Upper lobe of right lung (tissue), 1 donor: ENCODE results near the gene TSPYL1. TPM values are rescaled to one million over a fixed set of nuclear protein-coding genes. Genes with fewer than 3 reads are reported as not detected.

Source experiments
- ATAC-seq: fragments of 200-7000 bp; cut with Tn5 transposase; one replicate; pipeline ENCODE4 v1.9.1; 2020; ENCODE audit warnings: mild to moderate bottlenecking, moderate library complexity
- DNase-seq: peaks from one replicate; pipeline ENCODE4 v3.0.0-alpha.2; 2020
- H3K27ac ChIP-seq: fragments of 200-600 bp; one replicate; pipeline ENCODE4 v1.8.0; 2022
- H3K27me3 ChIP-seq: fragments of 200-600 bp; one replicate; pipeline ENCODE4 v1.8.0; 2022; ENCODE audit warnings: mild to moderate bottlenecking
- H3K36me3 ChIP-seq: fragments of 200-600 bp; one replicate; pipeline ENCODE4 v1.8.0; 2022
- H3K4me1 ChIP-seq: fragments of 200-600 bp; one replicate; pipeline ENCODE4 v1.8.0; 2022
- H3K4me3 ChIP-seq: fragments of 200-600 bp; one replicate; pipeline ENCODE4 v1.8.0; 2022; ENCODE audit warnings: mild to moderate bottlenecking
- H3K9me3 ChIP-seq: fragments of 200-600 bp; one replicate; pipeline ENCODE4 v1.8.0; 2022
- intact Hi-C: fragments of 100-400 bp; cut with DNase I; formaldehyde crosslinking; loops from one replicate; pipeline ENCODE4 v1.11.0; 2022
- long read RNA-seq: library from polyadenylated mRNA; unstranded; transcript quantifications from one replicate; pipeline ENCODE4 v2.0.0, GENCODE V29; 2021
- total RNA-seq: library from RNA; stranded (reverse); fragmentation: NEBNext Ultra II Directional; extraction: Animal tissue kit (Norgen Biotek cat#: 25700); gene quantifications from one replicate; pipeline ENCODE4 v1.2.1, GENCODE V29; 2021
- TF ChIP-seq, protein P1 (sequence below): fragments of 200-600 bp; IDR thresholded peaks from one replicate; pipeline ENCODE4 v1.8.0; 2022; ENCODE audit warnings: antibody characterized with exemption
- donor health status: DM: no; HTN: yes; CAD: no; lungs with severe emphysema.

The TSPYL1 gene
- 86.2 TPM for total RNA-seq
- long read RNA-seq, transcript TSPYL1-201 (1 exons, 3,326 nt): major isoform, 55 of 55 reads
- long read RNA-seq, partial matches to known transcripts: 0 of 55 reads
- long read RNA-seq, other reads (novel, unspliced or antisense): 0 of 55 reads

GRCh38 chr6:116279232-116280160 is at the start of gene TSPYL1:
Gene TSPYL1, minus strand, starts transcription at chr6:116279930. Its CDS starts 100 bp downstream, at chr6:116279830.
- intact Hi-C loops: no loop called here

GRCh38 chr6:116329156-116329555 is 49.4 kb upstream of the TSPYL1 start:
- no peak for ATAC-seq
- DNase-seq: no peak
- no peaks in the 10 kb centered on the region for H3K27me3 ChIP-seq
- H3K27ac ChIP-seq: no peak overlapping the region
- H3K9me3 ChIP-seq: no peaks in the 10 kb centered on the region
- TF ChIP-seq, protein P1, sequence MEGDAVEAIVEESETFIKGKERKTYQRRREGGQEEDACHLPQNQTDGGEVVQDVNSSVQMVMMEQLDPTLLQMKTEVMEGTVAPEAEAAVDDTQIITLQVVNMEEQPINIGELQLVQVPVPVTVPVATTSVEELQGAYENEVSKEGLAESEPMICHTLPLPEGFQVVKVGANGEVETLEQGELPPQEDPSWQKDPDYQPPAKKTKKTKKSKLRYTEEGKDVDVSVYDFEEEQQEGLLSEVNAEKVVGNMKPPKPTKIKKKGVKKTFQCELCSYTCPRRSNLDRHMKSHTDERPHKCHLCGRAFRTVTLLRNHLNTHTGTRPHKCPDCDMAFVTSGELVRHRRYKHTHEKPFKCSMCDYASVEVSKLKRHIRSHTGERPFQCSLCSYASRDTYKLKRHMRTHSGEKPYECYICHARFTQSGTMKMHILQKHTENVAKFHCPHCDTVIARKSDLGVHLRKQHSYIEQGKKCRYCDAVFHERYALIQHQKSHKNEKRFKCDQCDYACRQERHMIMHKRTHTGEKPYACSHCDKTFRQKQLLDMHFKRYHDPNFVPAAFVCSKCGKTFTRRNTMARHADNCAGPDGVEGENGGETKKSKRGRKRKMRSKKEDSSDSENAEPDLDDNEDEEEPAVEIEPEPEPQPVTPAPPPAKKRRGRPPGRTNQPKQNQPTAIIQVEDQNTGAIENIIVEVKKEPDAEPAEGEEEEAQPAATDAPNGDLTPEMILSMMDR: no peak
- H3K4me3 ChIP-seq: no peak overlapping the region
- intact Hi-C loops: no loop called here
- no peaks in the 10 kb centered on the region for H3K36me3 ChIP-seq
- H3K4me1 ChIP-seq: peaks cover 11% of the 10 kb centered on the region

More at GRCh38 chr6:116279232-116280160, at the start of gene TSPYL1:
- ATAC-seq (peak; percentile 97), DNase-seq (peak; percentile 97)
- Histone ChIP-seq H3K27ac (peak within 1 kb of the TSS; percentile 97), H3K4me3 (peak within 1 kb of the TSS; percentile 89), H3K9me3 (no peaks in the 10 kb centered on the region), H3K36me3 (peaks cover under 1% of the 10 kb centered on the region), H3K4me1 (peaks cover 45% of the 10 kb centered on the region), H3K27me3 (no peaks in the 10 kb centered on the region)
- TF ChIP-seq, protein P1: no peak

GRCh38 chr6:116328528-116328903 is 48.8 kb upstream of the TSPYL1 start:
- H3K4me3 ChIP-seq: no peak overlapping the region
- intact Hi-C loops: no loop called here
- no peaks in the 10 kb centered on the region for H3K27me3 ChIP-seq
- no peak overlapping the region for H3K27ac ChIP-seq
- ATAC-seq (no peak), DNase-seq (no peak)
- TF ChIP-seq, protein P1: no peak
- no peaks in the 10 kb centered on the region for H3K36me3 ChIP-seq
- H3K9me3 ChIP-seq: no peaks in the 10 kb centered on the region
- peaks cover 11% of the 10 kb centered on the region for H3K4me1 ChIP-seq

DNA sequence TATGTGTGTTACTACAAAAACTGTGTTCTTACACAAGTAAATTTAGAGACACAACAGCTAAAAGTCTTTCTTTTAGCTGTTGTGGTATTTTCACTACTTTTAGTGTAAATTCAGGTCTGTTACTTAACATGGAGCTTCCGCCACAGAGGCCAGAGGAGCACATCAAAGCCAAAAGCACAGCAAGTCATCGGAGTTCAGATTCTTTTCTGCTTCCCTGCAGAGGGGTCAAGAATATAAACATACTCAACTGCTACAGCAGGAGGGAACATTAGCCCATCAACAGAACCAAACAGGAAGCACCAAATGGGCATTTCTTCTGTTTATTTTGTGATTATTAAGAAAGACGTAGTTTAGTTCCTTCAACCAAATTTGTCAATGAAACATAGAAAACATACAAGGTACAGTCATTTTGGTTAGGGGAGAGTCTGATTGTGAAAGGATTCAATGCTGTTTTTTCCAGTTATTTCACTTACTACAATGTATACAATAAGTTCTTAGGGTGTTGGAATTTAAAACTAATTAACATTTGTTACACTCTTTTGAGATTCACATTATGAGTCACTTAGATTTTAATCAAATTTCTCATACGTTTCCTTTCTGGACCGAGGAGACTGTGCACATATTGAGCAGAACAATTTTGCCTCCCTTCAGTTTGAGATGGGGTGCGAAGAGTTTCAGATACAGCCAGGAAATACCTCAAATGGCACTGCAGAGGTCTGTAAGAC is 48.2 kb upstream of the TSPYL1 start:
- TF ChIP-seq, protein P1: no peak
- Histone ChIP-seq H3K4me3 (no peak overlapping the region), H3K27ac (no peak overlapping the region), H3K4me1 (peaks cover 11% of the 10 kb centered on the region), H3K36me3 (no peaks in the 10 kb centered on the region), H3K9me3 (no peaks in the 10 kb centered on the region), H3K27me3 (no peaks in the 10 kb centered on the region)
- no peak for DNase-seq
- peak; percentile 39 for ATAC-seq
- intact Hi-C loops: no loop called here

DNA sequence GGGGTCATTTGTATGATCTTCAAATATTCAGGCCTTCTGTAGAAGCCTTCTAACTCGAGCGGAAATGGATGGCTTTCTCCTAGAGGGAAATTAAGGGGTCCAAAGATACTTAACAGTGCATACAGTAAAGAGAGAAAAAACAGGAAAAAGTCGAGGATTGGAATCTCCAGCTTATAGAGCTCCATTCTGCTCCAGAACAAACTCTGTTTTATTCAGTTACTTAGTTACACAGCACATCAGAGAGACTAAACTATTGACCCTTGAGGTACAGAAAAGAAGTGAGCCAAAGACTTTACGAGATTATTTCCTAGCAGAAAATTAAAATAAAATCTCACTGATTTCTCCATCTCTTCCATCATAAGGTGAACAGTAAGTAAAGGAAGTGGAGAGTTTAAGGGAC is 47.3 kb upstream of the TSPYL1 start:
- Histone ChIP-seq H3K36me3 (no peaks in the 10 kb centered on the region), H3K27ac (no peak overlapping the region), H3K4me1 (peaks cover 11% of the 10 kb centered on the region), H3K9me3 (no peaks in the 10 kb centered on the region), H3K4me3 (no peak overlapping the region), H3K27me3 (no peaks in the 10 kb centered on the region)
- DNase-seq: no peak
- intact Hi-C loops: no loop called here
- no peak for ATAC-seq
- TF ChIP-seq, protein P1: no peak
